HG03159 (cell line): Measurements from ENCODE around the gene MRPS35.

Experiments used
- ATAC-seq: cut with Tn5 transposase; IDR thresholded peaks from one replicate; pipeline ENCODE4 v1.9.1; 2021; ENCODE audit warnings: mild to moderate bottlenecking, moderate library complexity; ENCODE audit not compliant: unreplicated experiment

The MRPS35 gene

DNA sequence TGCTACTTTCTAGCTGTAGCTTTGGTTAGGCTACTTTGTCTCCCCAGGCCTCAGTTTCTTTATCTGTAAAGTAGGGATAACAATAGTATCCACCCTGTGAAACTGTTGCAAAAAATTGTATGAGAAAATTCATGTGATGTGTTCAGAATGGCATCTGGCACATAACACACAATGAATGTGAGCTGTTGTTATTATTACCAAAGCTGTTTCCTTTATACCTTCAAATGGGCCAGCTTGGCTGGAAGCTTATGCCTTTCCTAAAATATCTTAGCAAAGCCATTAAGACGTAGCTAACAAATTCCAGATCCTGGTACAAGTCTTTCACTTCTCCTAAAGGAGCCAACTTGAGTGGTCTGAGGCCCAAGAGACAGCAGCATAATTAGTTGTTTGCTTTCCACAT is 94.6 kb downstream of the MRPS35 start:
- ATAC-seq = no peak
